GM19328 (cell line): ENCODE data around the gene NTN3.
"Not testable (repeated sequence)": the region's sequence is repeated elsewhere in the genome, so short reads cannot be mapped to it uniquely, and the experiment has no call there.

ENCODE experiments used
- ATAC-seq: cut with Tn5 transposase; IDR thresholded peaks from one replicate; pipeline ENCODE4 v1.9.1; 2021; ENCODE audit warnings: mild to moderate bottlenecking, moderate library complexity; ENCODE audit not compliant: unreplicated experiment

NTN3 gene

DNA sequence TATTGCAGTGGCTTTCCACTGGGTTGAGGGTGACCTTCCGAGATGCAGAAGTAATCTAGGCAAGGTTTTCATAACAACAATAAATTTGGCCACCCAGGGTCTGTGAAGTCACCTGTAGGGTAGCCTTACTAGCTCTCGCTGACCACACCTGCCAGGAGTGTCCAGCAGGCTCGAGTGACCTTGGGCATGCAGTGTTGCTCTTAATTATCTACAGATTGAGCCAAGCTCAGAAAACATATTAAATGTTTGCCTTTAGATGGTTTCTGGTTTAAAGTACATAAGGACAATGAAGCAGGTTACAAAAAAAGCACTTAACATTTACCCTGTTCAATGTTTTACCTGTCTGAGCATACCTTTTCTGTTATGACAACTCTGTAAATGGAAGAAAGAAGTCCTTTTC is 5.6 kb downstream of the NTN3 start:
- ATAC-seq: no peak

DNA sequence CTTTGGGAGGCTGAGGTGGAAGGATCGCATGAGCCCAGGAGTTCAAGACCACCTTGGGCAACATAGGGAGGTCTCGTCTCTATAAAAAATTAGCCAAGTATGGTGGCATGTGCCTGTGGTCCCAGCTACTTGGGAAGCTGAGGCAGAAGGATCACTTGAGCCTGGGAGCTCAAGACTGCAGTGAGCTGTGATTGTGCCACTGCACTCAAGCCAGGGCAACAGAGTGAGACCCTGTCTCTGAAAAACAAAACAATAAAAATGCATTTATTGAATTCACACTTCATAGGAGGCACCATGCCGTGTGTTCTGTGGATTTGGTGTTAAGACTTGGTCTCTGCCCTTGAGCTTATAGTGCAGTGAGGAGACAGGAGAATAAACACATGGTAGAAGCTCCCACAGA is 6.2 kb downstream of the NTN3 start:
- ATAC-seq: no peak

DNA sequence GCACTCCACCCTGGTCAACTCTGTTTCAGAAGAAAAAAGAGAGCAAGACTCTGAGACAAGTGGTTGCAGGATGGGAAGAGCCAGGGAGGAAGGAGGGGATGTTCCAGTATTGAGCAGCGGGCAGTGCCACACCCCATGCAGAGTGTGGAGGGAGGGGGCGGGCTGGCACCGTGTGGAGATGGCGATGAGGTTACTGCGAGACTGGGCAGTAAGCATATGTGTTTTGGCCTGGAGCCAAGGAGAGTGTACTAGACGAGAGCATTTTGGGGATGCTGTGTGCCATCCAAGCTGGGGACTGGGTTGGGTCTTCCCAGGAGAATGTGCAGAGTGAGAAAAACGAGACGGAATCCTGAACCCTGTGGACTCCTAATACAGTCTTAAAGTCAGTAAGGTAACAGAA is 7.2 kb downstream of the NTN3 start:
- no peak for ATAC-seq

DNA sequence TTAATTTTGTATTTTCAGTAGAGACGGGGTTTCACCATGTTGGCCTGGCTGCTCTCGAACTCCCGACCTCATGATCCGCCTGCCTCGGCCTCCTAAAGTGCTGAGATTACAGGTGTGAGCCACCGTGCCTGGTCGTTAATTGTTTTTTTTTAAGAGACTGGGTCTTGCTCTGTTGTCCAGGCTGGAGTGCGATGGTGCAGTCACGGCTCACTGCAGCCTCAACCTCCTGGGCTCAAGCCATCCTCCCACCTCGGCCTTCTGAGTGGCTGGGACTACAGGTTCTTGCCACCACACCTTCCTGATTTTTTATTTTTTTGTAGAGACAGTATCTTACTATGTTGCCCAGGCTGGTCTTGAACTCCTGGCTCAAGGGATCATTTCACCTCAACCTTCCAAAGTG is 8.9 kb downstream of the NTN3 start:
- not testable (repeated sequence) for ATAC-seq

DNA sequence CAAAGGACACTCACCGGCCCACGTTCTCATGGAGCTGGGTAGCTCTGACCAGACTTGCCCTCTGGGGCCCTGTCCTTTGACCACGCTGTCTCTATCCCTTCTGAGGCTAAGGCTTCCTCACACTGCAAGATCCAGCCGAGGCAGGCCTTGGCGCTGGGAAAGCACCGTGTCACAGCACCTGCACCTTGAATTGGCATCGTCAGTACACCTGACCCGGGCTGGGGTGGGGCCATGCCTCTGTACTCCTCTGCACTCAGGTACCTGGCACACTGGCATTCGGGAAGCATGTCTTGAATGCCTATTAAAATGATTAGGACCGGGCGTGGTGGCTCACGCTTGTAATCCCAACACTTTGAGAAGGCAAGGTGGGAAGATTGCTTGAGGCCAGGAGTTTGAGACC is 9.9 kb downstream of the NTN3 start:
- ATAC-seq: no peak

DNA sequence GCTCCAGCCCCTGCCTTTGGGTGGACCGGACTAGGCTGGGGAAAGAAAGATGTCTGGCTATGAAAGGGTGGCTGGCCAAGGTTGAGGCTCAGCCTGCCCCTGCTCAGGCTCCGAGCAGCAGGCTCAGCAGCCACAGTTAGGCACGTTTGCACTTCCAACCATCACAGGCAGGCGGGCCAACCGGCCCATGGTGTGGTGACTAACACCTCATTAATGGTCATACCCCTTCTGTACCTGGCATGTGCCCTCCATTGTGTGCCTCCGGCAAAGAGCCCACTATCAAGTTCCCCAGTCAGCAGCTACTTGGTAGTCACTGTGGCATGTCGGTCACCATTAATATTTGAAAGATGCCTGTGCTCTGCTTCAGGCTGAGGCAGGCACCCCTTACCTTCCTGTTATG is 10.6 kb downstream of the NTN3 start:
- ATAC-seq: no peak

DNA sequence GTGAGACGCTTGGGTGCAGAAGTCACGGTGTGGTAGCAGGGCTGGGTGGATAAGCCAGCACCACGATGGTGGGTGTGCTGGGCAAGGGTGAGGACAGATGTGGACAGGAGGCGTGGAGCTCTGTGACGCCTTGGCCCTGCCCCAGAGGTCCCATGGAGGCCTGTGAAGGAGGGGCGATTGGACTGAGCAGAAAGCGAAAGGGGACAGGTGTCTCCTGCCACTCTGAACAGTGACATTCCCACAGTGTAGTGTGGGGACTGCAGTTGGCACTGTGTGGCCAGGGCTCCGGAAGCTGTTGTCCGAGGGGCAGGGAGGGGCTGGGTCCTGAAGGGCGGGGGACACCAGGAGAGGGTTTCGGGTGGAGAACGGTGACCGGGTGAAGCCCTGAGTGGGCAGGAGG is 11.2 kb downstream of the NTN3 start:
- no peak for ATAC-seq

DNA sequence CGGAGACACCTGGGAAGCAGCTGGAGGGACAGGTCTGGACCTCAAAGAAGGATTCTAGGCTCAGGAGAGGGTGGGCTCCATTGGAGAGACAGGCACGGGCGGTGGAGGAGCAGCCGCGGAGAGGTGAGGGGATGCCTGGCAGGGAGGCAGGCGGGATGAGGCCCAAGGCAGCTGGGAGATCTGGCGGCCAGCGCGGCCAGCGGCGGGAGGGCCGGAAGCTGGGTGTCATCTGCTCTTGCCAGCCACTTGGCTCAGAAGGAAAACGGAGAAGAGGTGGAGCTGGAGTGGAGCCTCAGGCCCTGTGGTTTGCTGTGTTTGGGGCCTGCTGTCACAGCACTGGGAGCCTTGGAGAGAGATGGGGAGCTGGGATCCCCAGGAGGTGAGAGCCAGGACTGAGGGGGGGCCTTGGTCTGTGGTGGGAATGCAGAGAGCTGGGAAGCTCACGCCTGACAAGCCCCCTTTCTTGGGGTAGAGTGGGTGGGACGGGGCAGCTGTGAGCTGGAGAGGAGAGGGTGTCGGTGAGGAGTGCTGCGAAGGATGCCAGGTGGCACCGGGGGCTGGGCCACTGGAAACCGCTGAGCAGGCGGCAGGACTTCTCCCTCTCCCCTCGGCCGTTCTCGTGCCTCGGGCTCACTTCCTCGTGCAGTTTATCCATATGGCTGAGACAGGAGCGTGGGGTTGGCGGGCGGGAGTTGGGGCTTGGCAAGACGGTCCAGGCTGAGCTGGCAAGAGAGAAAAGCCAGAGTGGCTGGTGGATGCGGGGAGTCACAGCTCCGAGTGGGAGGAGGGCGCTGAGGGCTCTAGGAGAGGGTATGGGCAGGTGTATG is 11.8 kb downstream of the NTN3 start:
- no peak for ATAC-seq

DNA sequence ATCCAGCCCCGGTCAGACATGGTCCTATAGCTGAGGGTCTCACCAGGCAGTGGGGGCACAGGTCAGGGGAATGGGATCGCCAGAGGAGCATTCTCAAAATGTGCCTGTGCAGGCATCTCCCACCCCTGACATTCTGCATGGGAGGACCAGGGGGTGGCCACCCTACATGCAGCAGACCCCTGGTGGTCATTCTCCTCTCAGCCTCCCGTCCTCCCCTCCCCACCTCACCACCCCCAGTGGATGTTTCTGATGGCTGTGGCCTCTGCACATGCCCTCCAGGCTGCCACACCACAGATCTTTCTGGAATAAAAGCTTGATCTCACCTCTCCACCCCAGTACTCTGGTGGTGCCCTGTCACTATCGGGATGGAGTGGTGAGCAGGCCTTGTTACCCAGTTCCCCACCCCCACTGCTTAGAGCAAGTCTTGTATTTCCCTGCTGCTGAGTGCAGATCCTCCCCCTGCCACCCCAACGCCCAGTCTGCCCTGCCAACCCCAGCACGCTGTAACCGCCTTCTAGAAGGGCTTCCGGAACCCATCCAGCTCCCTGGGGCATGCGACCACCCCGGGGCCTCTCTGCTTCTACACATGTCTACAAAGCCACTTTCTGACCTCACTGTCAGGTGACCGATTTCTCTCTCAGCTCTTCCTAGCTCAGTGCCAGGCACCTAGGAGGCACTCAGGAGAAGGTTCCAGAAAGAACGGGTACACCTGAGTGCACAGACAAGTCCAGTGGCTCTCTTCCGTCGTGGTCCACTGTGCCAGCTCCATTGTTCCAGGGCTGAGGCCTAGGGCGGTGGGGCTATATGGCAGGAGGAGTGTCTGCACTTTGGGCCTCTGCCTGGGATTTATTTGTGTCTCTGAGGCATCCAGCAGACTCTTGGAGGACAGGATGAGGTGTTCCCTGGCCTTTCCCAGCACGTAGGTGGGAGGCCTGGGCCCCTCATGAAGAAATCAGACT is 13.1 kb downstream of the NTN3 start:
- no peak for ATAC-seq

DNA sequence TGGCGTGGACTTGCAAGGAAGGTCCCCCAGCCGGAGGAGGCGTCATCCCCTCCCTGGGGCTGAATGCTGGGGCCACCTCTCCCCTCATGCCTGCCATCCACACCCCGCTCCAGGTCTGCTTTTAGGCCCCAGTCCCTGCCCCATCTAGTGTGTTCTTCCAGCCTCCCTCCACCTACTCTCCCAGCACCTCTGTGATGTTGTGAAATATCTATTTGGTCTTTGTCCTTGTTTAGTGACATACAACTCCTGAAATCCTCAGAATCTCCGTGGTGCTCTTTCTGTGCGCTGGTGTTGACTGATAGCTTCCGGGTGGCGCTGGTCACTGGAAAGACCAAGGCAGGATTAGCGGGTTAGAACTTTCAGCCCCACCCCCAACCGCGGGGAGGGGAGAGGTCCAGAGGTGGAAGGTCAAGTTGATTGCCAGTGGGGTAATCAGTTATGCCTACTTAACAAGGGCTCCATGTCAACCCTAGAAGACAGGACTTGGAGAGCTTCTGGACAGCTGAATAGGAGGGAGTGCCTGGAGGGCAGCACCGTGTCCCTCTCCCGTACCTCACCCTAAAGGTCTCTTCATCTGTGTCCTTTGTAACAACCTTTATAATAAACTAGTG is 13.9 kb downstream of the NTN3 start:
- ATAC-seq: no peak

DNA sequence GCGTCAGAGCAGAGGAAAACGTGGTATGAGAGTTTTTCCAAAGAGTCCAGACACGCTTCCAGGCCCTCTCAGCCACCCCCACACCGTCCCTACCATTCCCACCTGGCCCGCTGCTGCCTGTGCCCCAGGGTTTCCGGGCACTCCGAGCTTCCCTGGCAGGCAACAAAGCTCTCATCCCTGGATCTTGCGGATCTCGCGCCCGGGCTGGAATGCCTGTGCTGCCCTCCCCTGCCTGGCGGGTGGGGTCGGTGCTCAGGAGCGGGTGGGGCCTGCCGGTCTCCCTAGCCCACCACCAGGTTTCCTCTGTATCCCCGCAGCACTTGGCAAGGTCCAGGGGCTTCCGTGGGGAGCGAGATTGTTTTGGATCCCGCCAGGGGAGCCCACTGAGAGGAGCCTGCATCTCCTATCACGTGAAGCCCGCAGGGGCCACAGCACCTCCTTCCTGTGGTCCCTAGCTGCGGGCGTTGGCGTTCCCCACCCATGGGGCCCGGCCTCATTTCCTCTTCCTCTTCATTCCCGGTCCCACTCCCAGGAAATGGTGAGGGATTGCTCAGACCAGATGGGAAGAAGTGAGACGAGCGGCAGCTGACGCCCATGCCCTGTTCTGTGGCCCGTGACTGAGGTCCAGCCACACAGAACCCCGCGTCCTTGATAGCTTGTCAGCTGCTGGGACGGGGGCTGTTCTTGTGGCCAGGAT is 14.9 kb downstream of the NTN3 start:
- no peak for ATAC-seq

DNA sequence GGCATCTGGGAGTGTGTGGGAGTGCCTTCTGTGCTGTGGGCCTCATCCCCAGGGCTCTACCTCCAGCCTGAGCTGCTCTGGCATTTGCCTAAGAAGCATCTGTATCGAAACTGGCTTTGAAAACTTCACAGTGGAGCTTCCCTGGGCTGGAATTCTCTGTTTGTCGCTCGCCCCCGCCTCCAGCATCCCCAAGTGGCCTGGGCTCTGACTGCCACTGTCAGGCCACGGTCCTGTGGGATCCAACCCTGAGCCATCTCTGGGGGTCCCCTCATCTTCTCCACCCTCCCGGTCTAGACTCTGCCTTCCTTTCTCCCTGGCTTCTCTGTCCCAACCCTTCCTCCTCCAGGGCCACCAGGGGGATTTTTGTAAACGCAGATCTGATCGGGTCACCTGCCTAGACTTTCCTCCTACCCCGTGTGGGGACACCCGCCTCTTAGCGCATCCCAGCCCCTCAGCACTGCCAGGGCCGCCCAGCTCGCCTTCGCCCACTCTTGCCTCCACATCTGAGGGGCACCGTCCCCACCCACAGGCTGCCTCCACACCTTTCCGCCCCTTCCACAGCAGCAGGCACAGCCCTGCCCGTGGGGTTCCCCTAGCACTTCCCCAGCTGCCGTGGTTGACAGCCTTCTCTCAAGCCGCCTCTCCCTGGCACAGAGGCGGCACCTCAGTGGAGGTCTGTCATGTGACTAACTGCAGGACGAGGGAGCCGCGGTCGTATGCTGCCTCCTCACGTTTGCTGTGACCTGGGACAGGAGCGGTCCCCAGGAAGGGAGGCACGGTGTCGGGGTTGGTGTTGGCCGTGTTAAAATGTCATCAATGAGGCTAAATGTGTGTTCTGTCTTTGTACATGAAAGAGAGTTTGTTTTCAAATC is 15.8 kb downstream of the NTN3 start:
- ATAC-seq: no peak

DNA sequence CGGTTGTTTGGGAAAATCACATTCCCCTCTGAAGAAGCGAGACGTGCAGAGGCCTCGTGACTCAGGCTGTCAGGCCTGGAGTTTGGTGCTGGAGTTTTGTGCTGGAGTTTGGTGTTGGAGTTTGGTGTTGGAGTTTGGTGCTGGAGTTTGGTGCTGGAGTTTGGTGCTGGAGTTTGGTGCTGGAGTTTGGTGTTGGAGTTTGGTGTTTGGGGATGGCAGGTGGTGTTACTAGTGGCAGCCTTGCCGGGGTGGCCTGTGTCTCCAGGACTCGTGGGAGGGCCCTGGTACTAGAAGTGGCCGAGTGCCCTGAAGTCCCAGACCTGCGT is 16.4 kb downstream of the NTN3 start:
- no peak for ATAC-seq

DNA sequence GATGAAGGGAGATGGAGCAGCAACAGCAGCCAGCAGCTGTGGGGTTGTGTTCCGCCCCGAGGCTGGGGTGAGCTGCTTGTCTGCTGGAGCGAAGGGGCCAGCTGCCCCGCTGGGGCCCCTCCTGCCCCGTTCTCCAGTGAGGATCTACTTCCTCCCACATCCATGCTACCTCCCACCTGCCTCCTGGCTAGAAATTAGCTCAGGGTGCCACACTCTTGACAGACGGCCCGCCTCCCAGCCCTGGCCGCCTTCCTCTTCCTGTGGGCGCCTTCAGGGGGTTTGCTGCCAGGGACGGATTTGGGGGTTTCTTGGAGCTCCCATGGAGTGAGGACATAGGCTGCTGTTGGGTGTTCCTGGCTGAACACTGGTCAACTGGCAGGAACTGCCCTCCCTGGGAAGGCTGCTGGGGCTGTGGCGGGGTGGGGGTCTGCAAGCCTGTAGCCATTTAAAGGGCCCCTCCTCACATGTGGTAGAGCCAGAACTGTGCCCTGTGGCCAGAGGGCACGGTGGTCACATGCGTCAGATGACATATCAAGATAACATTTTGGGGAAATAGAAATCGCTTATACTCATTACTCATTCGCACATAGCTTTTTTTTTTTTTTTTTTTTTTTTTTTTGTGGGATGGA is 16.9 kb downstream of the NTN3 start:
- no peak for ATAC-seq

DNA sequence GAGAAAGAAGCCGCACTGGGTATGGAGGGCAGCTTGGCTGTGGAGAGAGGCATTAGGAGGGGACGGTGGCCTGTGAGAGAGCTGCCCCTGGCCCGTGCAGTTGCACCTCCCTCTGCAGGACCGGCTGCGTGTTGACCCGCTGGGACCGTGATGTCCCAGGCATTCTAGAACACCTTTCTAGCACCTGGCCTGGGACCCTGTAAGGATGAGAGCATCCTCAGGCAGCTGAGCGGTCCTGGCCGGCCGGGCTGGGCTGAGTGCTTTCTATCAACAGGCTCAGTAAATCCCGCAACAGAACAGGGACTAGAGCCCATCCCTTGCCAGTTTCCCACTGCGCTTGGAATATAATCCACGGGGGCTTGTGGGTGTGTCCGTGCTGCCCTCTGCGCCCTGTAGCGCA is 18.5 kb downstream of the NTN3 start:
- ATAC-seq: no peak

DNA sequence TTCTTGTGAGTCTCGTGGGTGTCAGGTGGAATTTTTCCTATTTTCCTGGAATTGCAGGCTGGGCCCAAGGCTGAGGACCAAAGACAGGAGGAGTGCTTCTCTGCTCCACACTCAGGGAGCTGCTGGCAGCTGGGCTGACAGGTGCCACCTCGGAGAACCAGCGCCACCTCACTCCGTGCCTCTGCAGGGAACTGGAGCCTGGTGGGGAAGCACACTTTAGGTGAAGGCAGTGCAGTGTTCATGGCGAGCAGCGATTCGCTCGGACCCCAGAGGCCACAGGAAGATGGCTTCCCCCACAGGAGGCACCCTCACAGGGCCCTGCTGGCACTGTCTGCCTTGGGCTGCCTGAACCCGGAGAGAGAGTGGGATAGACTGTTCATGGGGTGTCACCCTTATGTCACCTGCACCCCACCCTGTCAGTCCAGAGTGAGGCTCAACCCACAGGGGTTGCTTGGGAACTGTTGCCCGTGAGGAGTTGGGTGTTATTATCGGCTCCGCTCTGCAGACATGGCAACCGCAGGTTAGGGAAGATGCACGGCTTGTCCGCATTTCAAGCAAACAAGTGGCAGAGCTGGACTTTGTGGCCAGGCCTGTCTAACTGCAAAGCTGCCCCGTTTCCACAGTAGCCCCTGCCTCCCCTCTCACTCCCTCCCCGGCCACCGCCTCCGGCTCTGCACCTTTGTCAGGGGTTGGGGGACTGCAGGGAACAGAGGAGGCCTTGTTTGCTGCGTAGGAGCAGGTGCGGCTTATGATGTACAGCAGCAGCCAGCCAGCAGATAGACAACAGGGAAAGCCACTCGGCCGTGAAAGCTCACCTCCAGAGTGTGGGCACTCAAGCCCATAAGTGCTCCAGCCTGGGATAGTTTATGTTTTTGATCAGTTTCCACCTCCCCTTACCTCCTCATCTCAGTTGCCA is 19.4 kb downstream of the NTN3 start:
- no peak for ATAC-seq

DNA sequence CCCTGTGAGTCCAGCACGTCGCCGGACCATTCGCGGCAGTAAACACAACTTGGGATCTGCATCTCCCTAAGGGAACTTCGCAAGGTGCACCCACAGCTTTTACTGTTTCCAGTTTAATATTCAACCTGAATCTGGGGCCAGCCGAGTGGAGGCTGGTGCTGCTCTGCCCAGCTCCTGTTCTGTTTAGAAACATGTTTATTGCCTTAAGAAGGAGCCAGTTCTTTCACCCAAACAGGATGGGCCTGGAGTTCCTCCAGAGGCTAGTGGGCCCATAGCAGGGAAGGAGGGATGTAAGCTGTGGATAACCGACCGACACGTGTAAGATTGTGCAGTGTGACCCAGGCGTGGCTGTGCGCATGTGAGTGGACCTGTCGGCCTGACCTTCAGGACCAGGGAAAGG is 21.2 kb downstream of the NTN3 start:
- no peak for ATAC-seq

DNA sequence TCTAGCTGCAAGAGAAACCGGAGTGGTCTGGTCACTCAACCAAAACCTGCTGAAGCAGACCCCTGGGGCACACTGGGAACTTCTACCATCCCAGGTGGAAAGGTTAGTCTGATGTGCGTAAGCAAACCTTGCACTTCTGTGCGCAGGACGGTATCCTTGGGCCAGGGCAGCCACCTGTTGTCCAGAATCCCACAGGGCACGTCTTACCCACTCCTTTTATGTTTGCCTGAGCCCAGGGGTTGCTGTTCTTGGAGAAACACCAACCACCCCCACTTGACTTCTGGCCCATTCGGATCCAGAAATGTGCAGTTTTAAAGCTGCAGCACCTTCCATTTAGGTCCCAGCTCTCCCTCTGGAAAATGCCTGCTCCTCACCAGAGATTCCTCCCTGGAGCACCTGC is 22.5 kb downstream of the NTN3 start:
- no peak for ATAC-seq

DNA sequence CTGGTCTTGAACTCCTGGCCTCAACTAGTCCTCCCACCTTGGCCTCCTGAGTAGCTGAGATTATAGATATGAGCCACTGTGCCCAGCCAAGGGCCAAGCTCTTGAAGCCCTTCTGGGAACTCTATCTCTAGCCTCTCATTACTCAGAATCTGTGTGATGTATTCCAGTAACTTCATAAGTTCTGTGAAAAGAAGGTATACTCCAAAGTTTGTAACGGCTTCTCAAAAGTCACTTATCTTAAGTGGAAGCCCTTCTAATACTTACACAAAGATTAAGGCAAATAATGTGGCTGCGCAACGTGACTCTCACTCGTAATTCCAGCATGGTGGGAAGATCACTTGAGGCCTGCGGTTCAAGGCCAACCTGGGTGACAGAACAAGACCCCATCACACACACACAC is 23.5 kb downstream of the NTN3 start:
- no peak for ATAC-seq
